ENCODE results near the gene TSR3.
A peak's percentile ranks its signal among the peaks of the same experiment; 100 is the strongest.

The TSR3 gene

GRCh38 chr16:1377406-1378010 is 25.8 kb upstream of the TSR3 start:
- TF ChIP-seq, protein P1, sequence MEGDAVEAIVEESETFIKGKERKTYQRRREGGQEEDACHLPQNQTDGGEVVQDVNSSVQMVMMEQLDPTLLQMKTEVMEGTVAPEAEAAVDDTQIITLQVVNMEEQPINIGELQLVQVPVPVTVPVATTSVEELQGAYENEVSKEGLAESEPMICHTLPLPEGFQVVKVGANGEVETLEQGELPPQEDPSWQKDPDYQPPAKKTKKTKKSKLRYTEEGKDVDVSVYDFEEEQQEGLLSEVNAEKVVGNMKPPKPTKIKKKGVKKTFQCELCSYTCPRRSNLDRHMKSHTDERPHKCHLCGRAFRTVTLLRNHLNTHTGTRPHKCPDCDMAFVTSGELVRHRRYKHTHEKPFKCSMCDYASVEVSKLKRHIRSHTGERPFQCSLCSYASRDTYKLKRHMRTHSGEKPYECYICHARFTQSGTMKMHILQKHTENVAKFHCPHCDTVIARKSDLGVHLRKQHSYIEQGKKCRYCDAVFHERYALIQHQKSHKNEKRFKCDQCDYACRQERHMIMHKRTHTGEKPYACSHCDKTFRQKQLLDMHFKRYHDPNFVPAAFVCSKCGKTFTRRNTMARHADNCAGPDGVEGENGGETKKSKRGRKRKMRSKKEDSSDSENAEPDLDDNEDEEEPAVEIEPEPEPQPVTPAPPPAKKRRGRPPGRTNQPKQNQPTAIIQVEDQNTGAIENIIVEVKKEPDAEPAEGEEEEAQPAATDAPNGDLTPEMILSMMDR (IDR thresholded peaks at IDR 0.05), result no peak
- no peak for TF ChIP-seq ZFX (IDR thresholded peaks at IDR 0.05; ENCODE audit: borderline replicate concordance)
- H3K27ac ChIP-seq, result peak overlapping the region; percentile 89

DNA sequence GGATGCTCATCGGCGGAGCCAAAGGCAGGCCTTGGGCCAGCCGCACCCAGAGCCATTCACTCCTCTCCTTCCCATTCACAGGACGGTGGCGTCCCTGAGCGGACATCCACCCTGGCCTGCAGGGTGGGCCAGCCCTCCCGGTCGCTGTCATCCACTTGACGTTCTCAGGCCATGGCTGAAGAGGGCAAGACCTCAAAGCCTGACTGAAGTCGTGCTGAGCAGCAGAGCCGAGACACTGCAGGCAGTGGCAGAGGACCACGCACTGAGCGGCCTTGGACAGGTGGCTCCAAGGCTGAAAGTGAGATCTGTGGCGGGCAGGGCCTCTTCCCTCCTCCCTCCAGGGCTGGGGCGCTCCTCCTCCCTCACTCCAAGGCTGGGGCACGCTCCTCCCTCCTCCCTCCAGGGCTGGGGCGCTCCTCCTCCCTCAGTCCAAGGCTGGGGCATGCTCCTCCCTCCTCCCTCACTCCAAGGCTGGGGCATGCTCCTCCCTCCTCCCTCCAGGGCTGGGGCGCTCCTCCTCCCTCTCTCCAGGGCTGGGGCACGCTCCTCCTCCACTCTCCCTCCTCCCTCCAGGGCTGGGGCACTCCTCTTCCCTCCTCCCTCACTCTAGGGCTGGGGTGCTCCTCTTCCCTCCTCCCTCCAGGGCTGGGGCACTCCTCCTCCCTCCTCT is 24.2 kb upstream of the TSR3 start:
- H3K27ac ChIP-seq, result no peak overlapping the region
- no peak for TF ChIP-seq ZFX (IDR thresholded peaks at IDR 0.05; ENCODE audit: borderline replicate concordance)
- TF ChIP-seq, protein P1 (IDR thresholded peaks at IDR 0.05), result no peak

- TF ChIP-seq, protein P1 (IDR thresholded peaks at IDR 0.05), result no peak
- no peak for TF ChIP-seq ZFX (IDR thresholded peaks at IDR 0.05; ENCODE audit: borderline replicate concordance)
- H3K27ac ChIP-seq, result no peak overlapping the region
Measured at GRCh38 chr16:1375298-1375640, 23.6 kb upstream of the TSR3 start.

- TF ChIP-seq ZFX (IDR thresholded peaks at IDR 0.05; ENCODE audit: borderline replicate concordance), result no peak
- TF ChIP-seq, protein P1 (IDR thresholded peaks at IDR 0.05), result no peak
- H3K27ac ChIP-seq, result no peak overlapping the region
Measured at GRCh38 chr16:1374418-1375297, 23.0 kb upstream of the TSR3 start.

DNA sequence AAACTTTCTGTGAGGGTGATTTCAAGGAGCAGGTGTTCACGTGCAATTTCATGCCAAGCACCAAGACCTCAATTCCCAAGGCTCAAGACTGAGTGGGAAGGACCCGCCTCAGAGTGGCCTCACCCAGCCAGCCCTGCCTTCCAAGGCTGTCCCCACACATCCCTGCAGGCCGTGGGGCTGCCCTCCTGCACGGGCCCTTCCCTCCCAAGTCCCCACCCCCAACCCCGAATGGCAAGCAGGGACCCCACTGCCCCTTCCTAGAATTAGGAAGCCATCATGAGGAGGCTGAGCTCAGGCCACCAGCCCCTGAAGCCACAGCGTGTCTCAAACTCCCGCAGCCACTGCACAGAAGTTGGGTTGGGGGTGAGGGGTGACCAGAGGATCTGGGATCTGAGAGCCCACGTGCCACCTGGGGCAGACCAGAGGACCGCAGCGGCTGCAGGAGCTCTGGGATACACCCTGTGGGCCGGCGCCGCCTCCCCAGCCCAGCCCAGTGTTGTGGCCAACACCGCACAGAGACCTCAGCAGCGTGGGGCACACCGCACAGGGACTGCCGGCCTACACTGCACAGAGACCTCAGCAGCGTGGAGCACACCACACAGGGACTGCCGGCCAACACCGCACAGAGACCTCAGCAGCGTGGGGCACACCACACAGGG is 20.7 kb upstream of the TSR3 start:
- no peak for TF ChIP-seq ZFX (IDR thresholded peaks at IDR 0.05; ENCODE audit: borderline replicate concordance)
- TF ChIP-seq, protein P1 (IDR thresholded peaks at IDR 0.05), result no peak
- no peak overlapping the region for H3K27ac ChIP-seq

DNA sequence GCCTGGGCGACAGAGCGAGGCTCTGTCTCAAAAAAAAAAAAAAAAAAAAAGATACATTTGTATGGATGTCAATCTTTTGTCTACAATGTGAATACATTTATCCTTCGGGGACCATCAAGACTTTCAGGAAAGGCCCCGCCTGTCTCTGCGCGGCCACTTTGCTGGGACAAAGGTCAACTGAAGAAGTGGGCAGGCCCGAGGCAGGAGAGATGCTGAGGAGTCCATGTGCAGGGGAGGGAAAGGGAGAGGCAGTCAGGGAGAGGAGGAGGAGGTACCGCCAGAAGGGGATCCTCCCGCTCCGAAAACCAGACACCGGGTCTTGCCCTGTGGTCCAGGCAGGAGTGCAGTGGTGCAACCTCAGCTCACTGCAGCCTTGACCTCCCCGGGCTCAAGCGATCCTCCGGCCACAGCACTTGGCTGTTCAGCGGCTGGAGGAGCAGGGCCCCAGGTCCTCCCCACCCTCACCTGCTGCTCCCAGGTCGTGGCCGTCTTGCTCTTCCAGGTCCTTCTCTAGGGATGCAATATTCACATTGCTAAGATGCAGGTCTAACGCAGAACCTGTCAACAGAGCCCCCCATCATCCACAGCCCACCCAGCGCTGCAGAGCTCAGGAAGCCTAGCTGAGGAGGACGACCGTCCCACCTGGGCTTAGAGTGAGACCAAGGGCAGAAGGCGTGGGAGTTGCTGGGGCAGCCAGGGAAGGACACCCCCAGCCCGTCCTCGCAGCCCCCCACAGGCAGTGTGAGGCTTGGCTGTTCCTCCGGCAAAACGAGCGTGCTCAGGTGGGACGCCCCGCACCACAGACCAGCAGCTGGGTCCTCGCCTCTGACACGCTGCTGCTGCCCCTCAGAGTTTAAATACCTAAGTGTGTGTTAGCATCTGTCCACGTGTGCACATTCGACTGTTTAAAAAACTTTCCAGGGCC is 19.6 kb upstream of the TSR3 start:
- no peak for TF ChIP-seq ZFX (IDR thresholded peaks at IDR 0.05; ENCODE audit: borderline replicate concordance)
- TF ChIP-seq, protein P1 (IDR thresholded peaks at IDR 0.05), result no peak
- no peak overlapping the region for H3K27ac ChIP-seq

Data from 22Rv1 (cell line).